Activated CD4-positive, CD25-positive, alpha-beta regulatory T cell treated with anti-CD3 and anti-CD28 coated beads, Interleukin-2, amount 50 U/mL, for 24 hours (primary cell): Measurements from ENCODE around the gene ARRB1.
A peak's percentile ranks its signal among the peaks of the same experiment; 100 is the strongest.

Experiments
- ATAC-seq, 2 donors: fragments of 150-1000 bp; cut with Tn5 transposase; one replicate each; pipeline ENCODE4 v1.10.0; 2021; ENCODE audit warnings: mild to moderate bottlenecking in 1 of 2, moderate library complexity in 1 of 2

Gene ARRB1

GRCh38 chr11:75273411-75274391, 77.8 kb downstream of the ARRB1 start:
- ATAC-seq: no peak

- no peak for ATAC-seq
These were observed 78.6 kb downstream of the ARRB1 start for GRCh38 chr11:75272821-75273301.

GRCh38 chr11:75272391-75272790, 79.1 kb downstream of the ARRB1 start:
- ATAC-seq: no peak

GRCh38 chr11:75271730-75272129, 79.7 kb downstream of the ARRB1 start:
- ATAC-seq: no peak

- ATAC-seq: no peak
These were observed 80.5 kb downstream of the ARRB1 start for GRCh38 chr11:75270896-75271418.

GRCh38 chr11:75269896-75270295, 81.6 kb downstream of the ARRB1 start:
- ATAC-seq: no peak

- no peak for ATAC-seq
These were observed 82.1 kb downstream of the ARRB1 start for GRCh38 chr11:75269367-75269660.

GRCh38 chr11:75268626-75269366, 82.7 kb downstream of the ARRB1 start:
- ATAC-seq: no peak

GRCh38 chr11:75267171-75267970, 84.1 kb downstream of the ARRB1 start:
- ATAC-seq: no peak

- no peak for ATAC-seq
These were observed 85.5 kb downstream of the ARRB1 start for GRCh38 chr11:75265851-75266531.

GRCh38 chr11:75264971-75265370, 86.5 kb downstream of the ARRB1 start:
- ATAC-seq: no peak

GRCh38 chr11:75264356-75264755, 87.1 kb downstream of the ARRB1 start:
- ATAC-seq: no peak

GRCh38 chr11:75263944-75264349, 87.5 kb downstream of the ARRB1 start:
- peak in 1 of 2 donors; percentile 51 for ATAC-seq

GRCh38 chr11:75262961-75263852, 88.3 kb downstream of the ARRB1 start:
- no peak for ATAC-seq

GRCh38 chr11:75262436-75262835, 89.0 kb downstream of the ARRB1 start:
- no peak for ATAC-seq

GRCh38 chr11:75261902-75262361, 89.5 kb downstream of the ARRB1 start:
- no peak for ATAC-seq

- no peak for ATAC-seq
These were observed 90.9 kb downstream of the ARRB1 start for GRCh38 chr11:75260396-75261170.

- no peak for ATAC-seq
These were observed 97.1 kb downstream of the ARRB1 start for GRCh38 chr11:75254326-75254725.

GRCh38 chr11:75249704-75250103, 101.8 kb downstream of the ARRB1 start:
- no peak for ATAC-seq

GRCh38 chr11:75248924-75249256, 102.6 kb downstream of the ARRB1 start:
- no peak for ATAC-seq
